Stimulated activated CD4-positive, alpha-beta T cell treated with anti-CD3 and anti-CD28 coated beads, TNF-alpha, amount 100 ng/mL, for 4 hours (primary cell): ENCODE measurements around the gene SPOUT1.

Experiments
- DNase-seq, 3 experiments: peaks; one replicate each; pipeline ENCODE4 v3.0.0-alpha.2; 2020; ENCODE audit warnings: low read depth in 3 of 3

SPOUT1 gene

GRCh38 chr9:128771745-128772519 is 57.7 kb downstream of the SPOUT1 start, which contains the start of gene ZER1:
Gene ZER1 (minus strand): TSS chr9:128771927. CDS start chr9:128755565, 16,362 bp downstream.
- peak; percentile 87 to 89 (median 88) for DNase-seq

GRCh38 chr9:128771094-128771721 is 58.4 kb downstream of the SPOUT1 start:
- DNase-seq: no peak

- no peak for DNase-seq
Measured at GRCh38 chr9:128770286-128771030, 59.1 kb downstream of the SPOUT1 start.
